ENCODE measurements around the gene NTSR1. TPM values are rescaled to one million over a fixed set of nuclear protein-coding genes. Genes with fewer than 3 reads are reported as not detected.

NTSR1 gene
- total and polyA plus RNA-seq, 3 donors from 2014 or later: 0.41 to 1.3 (median 0.81) TPM

DNA sequence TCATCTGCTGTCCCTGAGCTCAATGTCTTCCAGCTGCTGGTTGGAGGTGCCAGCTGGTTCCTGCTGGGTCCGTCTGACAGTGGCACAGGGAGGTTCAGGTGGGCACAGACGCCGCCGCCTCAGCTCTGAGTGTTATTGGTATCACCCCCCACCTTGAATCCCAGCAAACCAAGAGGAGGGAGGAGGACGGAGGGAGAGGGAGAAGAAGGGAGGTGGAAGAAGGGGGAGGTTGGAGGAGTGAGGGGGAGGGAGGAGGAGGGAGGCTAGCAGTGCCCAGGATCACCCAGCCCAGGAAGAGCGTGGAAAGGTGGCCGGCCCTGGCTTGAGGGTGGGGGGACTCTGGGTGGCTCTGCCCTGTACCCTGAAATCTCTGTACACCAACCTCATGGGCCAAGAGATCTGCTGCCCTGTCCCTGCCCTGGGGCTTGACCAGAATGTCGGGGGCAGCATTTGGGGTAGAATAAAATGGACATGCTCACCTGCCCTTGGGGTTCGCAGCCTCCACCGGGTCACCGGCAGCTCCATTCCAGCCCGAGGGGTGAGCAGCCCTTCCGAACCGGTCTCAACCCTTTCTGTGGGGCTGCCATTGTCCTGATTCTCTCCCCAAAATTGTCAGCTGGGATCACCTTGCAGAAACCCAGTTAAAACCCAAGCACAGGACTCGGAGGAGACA, 17.1 kb downstream of the NTSR1 start:
- no peak for TF ChIP-seq POLR2A (IDR thresholded peaks at IDR 0.05)
- TF ChIP-seq, protein P1, sequence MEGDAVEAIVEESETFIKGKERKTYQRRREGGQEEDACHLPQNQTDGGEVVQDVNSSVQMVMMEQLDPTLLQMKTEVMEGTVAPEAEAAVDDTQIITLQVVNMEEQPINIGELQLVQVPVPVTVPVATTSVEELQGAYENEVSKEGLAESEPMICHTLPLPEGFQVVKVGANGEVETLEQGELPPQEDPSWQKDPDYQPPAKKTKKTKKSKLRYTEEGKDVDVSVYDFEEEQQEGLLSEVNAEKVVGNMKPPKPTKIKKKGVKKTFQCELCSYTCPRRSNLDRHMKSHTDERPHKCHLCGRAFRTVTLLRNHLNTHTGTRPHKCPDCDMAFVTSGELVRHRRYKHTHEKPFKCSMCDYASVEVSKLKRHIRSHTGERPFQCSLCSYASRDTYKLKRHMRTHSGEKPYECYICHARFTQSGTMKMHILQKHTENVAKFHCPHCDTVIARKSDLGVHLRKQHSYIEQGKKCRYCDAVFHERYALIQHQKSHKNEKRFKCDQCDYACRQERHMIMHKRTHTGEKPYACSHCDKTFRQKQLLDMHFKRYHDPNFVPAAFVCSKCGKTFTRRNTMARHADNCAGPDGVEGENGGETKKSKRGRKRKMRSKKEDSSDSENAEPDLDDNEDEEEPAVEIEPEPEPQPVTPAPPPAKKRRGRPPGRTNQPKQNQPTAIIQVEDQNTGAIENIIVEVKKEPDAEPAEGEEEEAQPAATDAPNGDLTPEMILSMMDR (IDR thresholded peaks at IDR 0.05): no peak
- DNase-seq: no peak
- intact Hi-C loops (cut with DNase I; ENCODE audit: low total_unique reads): no loop called here
- WGBS, 2 donors: 89 to 94% methylated on average over 10 to 15 of the region's 15 CpGs
- Histone ChIP-seq H3K9me3 (no peaks in the 10 kb centered on the region), H3K4me1 (no peaks in the 10 kb centered on the region), H3K36me3 (ENCODE audit: low read depth, missing control alignments) (no peaks in the 10 kb centered on the region), H3K4me3 (no peak overlapping the region), H3K27ac (no peak overlapping the region), H3K27me3 (no peaks in the 10 kb centered on the region)

DNA sequence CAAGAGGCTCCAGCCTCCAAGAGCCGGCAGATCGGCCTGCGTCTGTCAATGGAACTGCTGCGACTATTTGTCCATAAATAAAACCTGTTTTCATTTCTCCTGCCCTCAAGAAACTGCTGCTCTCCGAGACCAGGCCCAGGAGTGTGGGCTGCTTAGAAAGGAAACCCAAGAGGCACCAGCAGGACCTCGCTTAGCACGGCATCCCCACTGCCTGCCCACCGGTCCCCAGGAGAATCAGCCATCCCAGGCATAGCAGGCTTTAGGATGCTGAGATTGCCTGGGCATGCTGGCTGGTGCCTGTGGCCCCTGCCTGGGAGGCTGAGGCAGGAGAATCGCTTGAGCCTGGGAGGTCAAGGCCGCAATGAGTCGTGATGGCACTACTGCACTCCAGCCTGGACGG, 17.6 kb downstream of the NTSR1 start:
- WGBS, 2 donors: 86 to 89% methylated on average over 12 of the region's 12 CpGs
- DNase-seq: no peak

DNA sequence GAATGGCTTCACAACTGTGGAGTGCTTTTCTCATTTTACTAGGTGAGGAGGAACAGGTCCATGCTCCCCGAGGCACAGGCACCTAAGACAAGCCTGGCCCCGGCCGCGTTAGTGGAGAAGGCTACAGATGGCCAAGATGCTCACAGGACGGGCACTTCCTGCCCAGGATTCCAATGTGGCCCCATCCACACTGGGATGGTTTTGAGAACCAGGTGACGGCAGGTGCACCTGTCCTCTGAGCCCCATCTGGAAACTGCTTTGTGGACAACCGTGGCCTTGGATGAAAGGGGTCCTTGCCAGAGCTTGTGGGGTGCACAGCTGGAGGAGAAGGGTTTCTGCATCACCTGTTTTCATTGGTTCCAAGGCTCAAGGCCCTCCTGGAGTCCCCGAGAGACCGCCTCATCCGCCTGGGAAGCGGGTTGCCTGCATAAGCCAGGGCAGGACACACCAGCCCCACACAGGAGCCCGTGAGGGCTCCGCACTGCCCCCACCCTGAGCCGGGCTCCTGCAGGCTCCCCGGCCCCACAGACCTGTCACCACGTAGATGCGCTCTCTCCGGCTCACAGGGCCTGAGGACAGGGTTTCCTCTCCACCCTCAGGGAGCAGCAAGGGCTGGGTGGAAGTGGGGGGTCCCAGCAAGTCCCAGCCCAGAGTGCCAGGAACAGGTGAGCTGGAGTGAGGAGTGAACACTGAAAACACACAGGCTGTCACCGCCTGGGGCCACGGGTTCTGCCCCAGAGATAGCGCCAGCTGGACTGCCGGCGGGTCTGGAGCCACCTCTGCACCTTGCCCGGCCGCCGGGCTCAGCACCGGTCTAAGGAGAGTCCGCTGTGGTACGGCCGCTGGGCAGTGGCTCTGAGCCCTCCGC, 18.3 kb downstream of the NTSR1 start:
- H3K27me3 ChIP-seq: no peaks in the 10 kb centered on the region
- WGBS, 2 donors: 89 to 91% methylated on average over 10 to 31 of the region's 31 CpGs
- no peak for DNase-seq
- H3K27ac ChIP-seq: no peak overlapping the region
- H3K36me3 ChIP-seq (ENCODE audit: low read depth, missing control alignments): no peaks in the 10 kb centered on the region
- intact Hi-C loops (cut with DNase I; ENCODE audit: low total_unique reads): no loop called here
- no peaks in the 10 kb centered on the region for H3K9me3 ChIP-seq
- no peak for TF ChIP-seq POLR2A (IDR thresholded peaks at IDR 0.05)
- TF ChIP-seq, protein P1 (IDR thresholded peaks at IDR 0.05): no peak
- no peaks in the 10 kb centered on the region for H3K4me1 ChIP-seq
- H3K4me3 ChIP-seq: no peak overlapping the region

More for the DNA sequence above, 17.6 kb downstream of the NTSR1 start:
- Histone ChIP-seq H3K4me1 (no peaks in the 10 kb centered on the region), H3K36me3 (ENCODE audit: low read depth, missing control alignments) (no peaks in the 10 kb centered on the region), H3K27ac (no peak overlapping the region), H3K4me3 (no peak overlapping the region), H3K27me3 (no peaks in the 10 kb centered on the region), H3K9me3 (no peaks in the 10 kb centered on the region)
- intact Hi-C loops (cut with DNase I; ENCODE audit: low total_unique reads): no loop called here
- TF ChIP-seq, protein P1 (IDR thresholded peaks at IDR 0.05): no peak
- TF ChIP-seq POLR2A (IDR thresholded peaks at IDR 0.05): no peak

DNA sequence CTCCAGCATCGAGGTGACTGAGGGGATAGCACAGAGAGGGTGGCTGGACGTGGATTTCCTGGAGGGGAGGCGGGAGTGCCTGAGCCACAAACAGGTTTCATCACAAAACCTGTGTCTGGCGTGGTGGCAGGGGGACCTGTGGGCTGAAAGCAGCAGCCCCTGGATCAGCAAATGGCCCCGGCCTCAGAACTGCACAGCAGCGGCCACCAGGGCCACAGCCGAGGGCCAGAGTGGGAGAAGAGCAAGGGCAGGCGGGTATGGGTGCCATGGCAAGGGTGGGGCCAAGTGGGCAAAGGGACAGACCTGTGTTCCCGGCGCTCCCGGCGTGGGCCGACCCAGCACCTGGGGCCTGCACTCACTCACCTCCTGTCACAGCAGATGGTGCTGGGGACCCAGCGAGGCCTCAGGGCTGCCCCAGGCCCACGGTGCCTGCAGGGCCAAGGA, 19.0 kb downstream of the NTSR1 start:
- H3K27ac ChIP-seq: no peak overlapping the region
- no peaks in the 10 kb centered on the region for H3K27me3 ChIP-seq
- H3K4me3 ChIP-seq: no peak overlapping the region
- no peak for DNase-seq
- no peaks in the 10 kb centered on the region for H3K36me3 ChIP-seq (ENCODE audit: low read depth, missing control alignments)
- intact Hi-C loops (cut with DNase I; ENCODE audit: low total_unique reads): no loop called here
- no peaks in the 10 kb centered on the region for H3K4me1 ChIP-seq
- 73 to 83% methylated on average over 3 to 15 of the region's 15 CpGs for whole genome bisulfite sequencing, 2 donors
- TF ChIP-seq, protein P1 (IDR thresholded peaks at IDR 0.05): no peak
- TF ChIP-seq POLR2A (IDR thresholded peaks at IDR 0.05): no peak
- H3K9me3 ChIP-seq: no peaks in the 10 kb centered on the region

All from testis (tissue), 3 donors.